NCI-H187 (cell line): ENCODE measurements around the gene MAP2K2.

Source experiments
- DNase-seq, 2 experiments: peaks; one replicate each; lab custom pipeline; 2025; lab: John Stamatoyannopoulos, UW

Gene MAP2K2

DNA sequence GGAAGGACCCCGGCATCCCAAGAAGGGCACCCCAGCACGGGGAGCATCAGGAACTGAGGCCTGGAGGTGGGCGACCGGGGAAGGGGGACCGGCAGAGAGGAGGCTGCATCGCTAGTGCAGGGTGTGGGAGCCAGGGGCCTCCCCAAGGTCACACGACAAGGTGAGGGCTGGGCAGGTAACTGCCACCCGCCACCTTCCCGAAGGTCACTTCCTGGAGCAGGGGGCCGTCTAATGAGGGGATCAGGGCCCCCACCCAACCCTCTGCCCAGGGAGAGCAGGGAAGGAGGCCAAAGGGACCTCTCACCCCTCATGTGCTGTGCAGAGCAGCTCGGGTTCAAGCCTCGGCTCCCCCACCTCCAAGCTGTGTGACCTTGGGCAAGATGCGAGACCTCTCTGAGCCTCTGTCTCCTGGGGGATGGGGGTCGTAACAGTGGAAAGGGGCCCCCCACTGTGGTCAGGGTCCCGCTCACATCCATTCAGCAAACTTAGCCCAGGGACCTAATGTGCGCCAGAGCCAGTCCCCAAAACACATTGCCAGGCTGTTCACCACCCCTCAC lies 63.2 kb downstream of the MAP2K2 start:
- DNase-seq, result no peak

- DNase-seq, result no peak
Measured at GRCh38 chr19:4059891-4060620, 63.9 kb downstream of the MAP2K2 start.

DNA sequence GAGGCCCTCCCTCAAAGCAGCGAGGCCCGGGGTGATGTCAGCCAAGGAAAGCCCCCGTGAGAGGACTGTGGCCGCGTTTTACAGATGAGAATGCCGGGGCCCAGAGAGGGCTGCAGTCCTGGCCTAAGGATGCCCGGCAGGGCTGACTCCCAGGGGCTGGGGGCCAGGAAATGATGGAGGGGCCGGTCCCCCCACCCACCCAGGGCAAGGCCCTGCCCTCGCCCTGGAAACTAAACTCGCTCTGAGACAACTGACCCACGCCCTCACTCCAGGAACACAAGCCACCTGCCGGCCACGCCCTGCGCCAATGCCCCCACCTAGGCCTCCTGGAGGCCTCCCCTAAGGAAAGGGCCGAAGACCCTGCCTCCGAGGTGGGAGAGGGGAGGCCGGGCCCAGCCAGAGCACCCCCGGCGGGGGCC lies 64.5 kb downstream of the MAP2K2 start:
- no peak for DNase-seq

DNA sequence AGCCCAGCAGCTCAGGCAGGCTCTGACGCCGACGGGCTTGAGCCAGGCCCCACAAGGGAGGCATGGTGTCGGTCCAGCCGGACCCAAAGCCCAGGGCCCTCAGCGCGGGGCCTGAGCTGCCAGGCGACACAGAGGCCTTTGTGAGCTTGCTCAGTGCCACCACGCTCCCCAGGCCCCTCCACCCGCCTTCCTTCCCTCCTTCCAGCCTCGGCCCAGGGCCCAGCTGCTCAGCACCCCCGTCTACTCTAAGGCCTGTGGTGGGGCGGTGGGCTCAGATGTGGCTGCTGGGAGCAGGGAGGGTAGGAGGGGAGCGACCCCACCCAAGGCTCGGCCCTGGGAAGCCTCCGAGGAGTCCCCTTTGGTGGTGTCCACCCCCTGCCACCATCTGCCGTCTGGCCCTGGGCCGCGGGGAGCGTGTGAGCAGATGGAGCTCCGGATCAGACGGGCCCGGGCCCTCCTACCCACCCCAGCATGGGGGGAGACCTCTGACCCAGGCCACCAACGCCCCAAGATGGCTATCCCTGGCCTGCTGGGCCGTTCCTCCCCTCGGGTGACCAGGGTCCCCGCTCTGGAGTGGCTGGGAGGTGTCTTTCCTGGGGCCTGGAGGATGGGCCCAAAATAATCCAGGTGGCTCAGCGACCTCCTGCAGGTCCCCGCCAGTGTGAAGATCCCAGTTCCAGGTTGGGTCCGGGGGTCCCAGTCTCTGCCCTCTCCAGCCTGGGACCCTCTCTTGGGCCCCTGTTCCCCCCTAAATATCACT lies 65.0 kb downstream of the MAP2K2 start:
- no peak for DNase-seq

GRCh38 chr19:4057931-4058692 lies 65.8 kb downstream of the MAP2K2 start:
- no peak for DNase-seq

GRCh38 chr19:4055209-4055552 lies 68.7 kb downstream of the MAP2K2 start:
- no peak for DNase-seq

DNA sequence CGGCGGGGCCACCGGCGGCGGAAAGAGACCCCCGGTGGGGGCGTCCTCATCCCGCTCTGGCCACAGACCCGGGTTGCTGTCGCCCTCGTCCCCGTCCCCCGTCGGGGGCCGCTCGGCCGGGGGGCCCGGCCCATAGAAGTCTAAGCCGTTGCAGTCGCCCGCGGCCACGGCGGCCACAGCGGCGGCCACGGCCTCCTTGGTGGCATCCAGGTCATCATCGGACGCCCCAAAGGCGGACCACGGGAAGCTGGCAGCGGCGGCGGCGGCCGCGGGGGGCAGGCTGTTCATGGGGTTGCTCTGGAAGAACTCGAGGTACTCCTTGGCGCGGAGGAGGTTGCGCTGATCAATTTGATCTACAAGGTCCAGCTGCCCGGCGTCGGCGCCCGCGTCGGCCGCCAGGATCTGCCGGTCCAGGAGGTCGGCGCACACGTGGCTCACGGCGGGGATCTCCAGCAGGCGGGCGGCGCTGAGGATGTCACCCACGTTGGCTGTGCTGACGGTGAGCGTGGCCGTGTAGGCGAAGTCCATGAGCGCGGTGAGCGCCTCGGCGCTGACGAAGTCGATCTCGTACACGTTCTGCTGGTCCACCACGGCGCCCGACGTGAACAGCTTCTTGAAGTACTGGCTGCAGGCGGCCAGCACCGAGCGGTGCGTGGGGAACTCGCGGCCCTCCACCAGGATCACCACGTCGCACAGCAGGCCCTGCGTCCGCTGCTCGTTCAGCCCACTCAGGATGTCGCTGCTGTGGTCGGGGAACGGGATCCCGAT lies 69.3 kb downstream of the MAP2K2 start:
- no peak for DNase-seq

DNA sequence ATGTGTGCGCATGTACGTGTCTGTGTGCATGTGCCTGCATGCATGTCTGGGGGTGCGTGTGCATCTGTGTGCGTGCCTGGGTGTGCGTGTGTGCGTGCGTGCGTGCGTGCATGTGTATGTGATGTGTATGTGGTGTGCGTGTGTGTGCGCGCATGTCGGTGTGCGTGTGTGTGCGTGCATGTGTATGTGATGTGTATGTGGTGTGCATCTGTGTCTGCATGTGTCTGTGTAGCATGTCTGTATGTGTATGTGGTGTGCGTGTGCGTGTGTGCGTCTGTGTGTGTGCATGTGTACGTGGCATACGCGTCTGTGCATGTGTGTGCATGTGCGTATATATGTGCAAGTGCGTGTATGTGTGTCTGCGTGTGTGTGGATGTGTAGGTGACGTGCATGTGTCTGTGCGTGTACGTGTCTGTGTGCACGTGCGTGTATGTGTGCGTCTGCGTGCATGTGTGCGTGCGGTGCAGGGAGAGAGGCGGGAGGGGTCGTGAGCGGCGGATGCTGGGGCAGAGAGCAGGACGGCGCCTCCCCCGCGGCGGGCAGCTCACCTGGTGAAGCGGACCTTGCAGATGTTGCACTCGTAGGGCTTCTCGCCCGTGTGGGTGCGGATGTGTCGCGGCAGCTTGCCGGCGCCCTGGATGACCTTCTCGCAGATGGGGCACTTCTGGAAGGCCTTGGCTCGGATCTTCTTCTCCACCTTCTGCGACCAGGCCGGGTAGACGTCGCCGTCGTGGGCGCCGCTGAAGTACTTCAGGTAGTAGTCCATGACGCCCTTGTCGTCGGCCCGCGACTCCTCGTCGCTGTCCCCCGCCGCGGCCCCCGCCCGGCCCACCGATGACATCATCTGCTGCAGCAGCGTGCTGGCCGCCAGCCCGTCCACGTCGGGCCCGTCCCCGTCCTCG lies 70.2 kb downstream of the MAP2K2 start:
- DNase-seq, result no peak

DNA sequence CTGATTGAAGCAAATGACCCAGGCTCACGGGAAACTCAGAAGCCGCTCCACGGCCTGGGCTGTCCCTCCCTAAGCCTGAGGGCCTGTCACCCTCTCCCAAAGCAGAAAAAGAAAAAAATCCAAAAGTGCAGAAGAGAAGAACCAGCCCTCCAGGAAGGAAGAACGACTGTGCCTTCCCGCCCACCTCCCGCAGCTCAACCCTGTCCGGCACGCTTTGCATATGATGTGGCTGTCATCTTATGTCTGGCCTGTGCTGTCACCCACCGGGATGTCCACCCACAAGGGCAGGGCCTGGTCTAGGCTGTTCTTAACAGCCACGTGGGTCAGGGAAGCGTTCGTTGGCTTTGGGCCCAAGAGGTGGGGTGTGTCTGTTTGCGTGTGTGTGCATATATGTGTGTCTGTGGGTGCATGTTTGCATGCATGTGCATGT lies 70.9 kb downstream of the MAP2K2 start:
- DNase-seq, result no peak

GRCh38 chr19:4052114-4052992 lies 71.6 kb downstream of the MAP2K2 start:
- no peak for DNase-seq

DNA sequence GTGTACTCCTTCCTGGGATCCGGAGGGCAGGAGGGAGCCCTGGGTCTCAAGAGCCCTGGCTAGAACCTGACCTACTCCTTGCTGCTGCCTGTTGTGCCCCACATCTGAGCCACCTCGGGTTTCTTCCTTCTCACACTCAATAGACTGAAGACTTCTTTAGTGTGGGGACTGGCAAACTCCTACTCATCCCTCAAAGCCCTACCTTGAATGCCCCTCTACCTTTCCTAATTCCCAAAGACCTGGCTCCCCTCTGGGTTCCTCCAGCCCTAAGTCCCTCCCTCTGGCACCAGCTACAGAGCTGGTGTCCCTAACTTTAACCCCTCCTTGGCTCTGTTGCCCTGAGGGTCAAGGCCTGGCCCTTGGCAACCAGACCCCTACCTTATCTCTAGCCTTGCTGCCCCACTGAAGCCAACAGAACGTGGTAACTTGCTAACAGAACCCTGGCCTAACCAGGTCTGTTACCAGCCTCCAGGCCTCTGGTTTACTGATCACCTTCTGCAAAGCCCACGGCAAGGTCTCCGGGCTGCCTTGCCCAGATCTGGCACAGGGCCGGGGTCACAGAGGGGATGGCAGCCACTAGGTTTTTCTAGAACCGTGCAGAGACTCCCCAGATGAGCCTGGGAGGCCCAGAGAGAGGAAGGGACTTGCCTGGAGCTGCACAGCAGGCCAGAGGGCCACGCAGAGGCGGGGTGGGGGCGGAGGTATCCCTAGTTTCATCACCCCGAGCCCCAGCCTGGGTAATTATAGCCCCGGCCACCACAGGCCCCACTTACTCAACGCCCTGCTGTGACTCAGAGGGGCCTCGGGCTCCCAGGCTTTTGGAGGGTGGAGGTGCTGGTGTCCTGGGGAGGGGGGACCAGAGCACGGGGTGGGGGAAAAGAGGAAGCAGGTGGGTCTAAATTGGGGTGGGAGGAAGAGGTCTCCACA lies 72.5 kb downstream of the MAP2K2 start:
- DNase-seq, result no peak

DNA sequence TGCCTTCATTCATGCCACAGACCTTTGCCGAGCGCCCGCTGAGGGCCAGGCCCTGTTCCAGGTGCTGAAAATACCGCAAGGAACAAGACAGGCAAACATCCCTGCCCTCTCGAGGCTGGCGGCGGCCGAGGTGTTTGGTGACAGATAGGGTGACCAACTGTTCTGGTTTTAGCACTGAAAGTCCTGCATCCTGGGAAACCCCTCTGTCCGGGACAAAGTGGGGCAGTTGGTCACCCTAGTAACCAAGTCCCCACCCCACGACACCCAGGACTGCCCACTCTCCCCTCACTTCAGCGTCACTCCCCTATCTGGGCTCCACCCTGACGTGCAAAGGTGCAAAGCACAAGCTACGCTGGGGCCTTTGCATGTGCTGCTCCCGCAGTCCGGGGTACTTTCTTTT lies 74.5 kb downstream of the MAP2K2 start:
- no peak for DNase-seq

DNA sequence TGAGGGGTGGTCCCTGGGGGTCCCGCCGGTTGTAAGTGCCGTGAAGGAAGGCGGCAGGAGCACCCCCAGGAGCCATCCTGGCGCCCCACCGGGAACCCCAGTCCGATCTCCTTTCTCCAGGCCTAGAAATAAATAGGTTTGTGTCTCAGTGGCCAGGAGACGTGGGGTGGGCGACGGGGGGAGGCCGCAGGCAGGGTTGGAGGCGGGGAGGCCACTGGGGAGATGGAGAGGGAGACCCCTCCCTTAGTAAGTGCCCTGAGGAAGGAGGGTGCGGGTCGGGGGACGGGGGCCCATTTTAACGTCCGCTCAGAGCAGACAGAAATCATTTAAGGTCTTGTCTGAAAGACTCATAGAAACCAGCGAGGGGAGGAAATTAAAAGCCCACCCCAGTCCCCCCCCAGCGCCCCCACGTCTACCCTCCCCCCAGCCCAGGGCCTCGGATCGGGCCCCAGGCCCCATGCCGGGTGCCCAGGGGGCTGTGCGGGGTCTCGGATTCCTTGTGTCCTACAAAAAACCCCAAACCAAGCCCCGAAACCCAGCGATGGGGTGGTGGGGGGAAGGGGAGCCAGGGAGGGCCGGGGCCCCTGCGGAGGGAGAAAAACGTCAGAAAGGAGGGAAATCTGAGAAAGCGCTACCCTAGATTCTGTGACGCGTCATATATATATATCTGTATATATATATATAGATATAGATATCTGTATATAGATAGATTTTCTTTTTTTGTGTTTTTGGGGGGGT lies 76.8 kb downstream of the MAP2K2 start:
- no peak for DNase-seq

- no peak for DNase-seq
Measured at GRCh38 chr19:4046362-4046691, 77.6 kb downstream of the MAP2K2 start.

- no peak for DNase-seq
Measured at GRCh38 chr19:4045597-4046361, 78.1 kb downstream of the MAP2K2 start.

GRCh38 chr19:4044990-4045465 lies 78.9 kb downstream of the MAP2K2 start:
- no peak for DNase-seq
